HG02852 (cell line): ENCODE measurements around the gene ELF4.
"Not testable (repeated sequence)": the region's sequence is repeated elsewhere in the genome, so short reads cannot be mapped to it uniquely, and the experiment has no call there.

Experiments used
- ATAC-seq: cut with Tn5 transposase; IDR thresholded peaks from one replicate; pipeline ENCODE4 v1.9.1; 2021; ENCODE audit warnings: mild to moderate bottlenecking, moderate library complexity; ENCODE audit not compliant: unreplicated experiment

ELF4 gene

GRCh38 chrX:130115119-130115885 lies 5.0 kb upstream of the ELF4 start:
- ATAC-seq: not testable (repeated sequence)

GRCh38 chrX:130114141-130114588 lies 3.9 kb upstream of the ELF4 start:
- ATAC-seq: no peak

- no peak for ATAC-seq
Observed at GRCh38 chrX:130111220-130112154, 1.2 kb upstream of the ELF4 start.

GRCh38 chrX:130109429-130110378 lies 593 bp downstream of the ELF4 start:
- ATAC-seq: peak; percentile 11

- ATAC-seq: peak; percentile 55
Observed at GRCh38 chrX:130108647-130109428, 1.5 kb downstream of the ELF4 start.

- ATAC-seq: no peak
Observed at GRCh38 chrX:130106071-130106470, 4.2 kb downstream of the ELF4 start.

- no peak for ATAC-seq
Observed at GRCh38 chrX:130105244-130105643, 5.1 kb downstream of the ELF4 start.

GRCh38 chrX:130103605-130104004 lies 6.7 kb downstream of the ELF4 start:
- ATAC-seq: no peak

- no peak for ATAC-seq
Observed at GRCh38 chrX:130100180-130100579, 10.1 kb downstream of the ELF4 start.

GRCh38 chrX:130098210-130098552 lies 12.1 kb downstream of the ELF4 start:
- no peak for ATAC-seq

- no peak for ATAC-seq
Observed at GRCh38 chrX:130097507-130098209, 12.6 kb downstream of the ELF4 start.

GRCh38 chrX:130095249-130096030 lies 14.9 kb downstream of the ELF4 start:
- ATAC-seq: no peak

GRCh38 chrX:130094696-130095095 lies 15.6 kb downstream of the ELF4 start:
- ATAC-seq: no peak

- ATAC-seq: no peak
Observed at GRCh38 chrX:130093271-130093670, 17.0 kb downstream of the ELF4 start.

GRCh38 chrX:130091980-130092522 lies 18.2 kb downstream of the ELF4 start:
- peak; percentile 98 for ATAC-seq

- no peak for ATAC-seq
Observed at GRCh38 chrX:130090364-130090763, 19.9 kb downstream of the ELF4 start.

- peak; percentile 41 for ATAC-seq
Observed at GRCh38 chrX:130086447-130087206, 23.7 kb downstream of the ELF4 start.
